Embryonic facial prominence (tissue), 1 donor: ENCODE measurements around the gene ALPL.
"Not testable (repeated sequence)": the region's sequence is repeated elsewhere in the genome, so short reads cannot be mapped to it uniquely, and the experiment has no call there.

Experiments
- DNase-seq: peaks from one replicate; pipeline ENCODE4 v3.0.0-alpha.2; 2016; ENCODE audit errors: extremely low spot score

The ALPL gene

DNA sequence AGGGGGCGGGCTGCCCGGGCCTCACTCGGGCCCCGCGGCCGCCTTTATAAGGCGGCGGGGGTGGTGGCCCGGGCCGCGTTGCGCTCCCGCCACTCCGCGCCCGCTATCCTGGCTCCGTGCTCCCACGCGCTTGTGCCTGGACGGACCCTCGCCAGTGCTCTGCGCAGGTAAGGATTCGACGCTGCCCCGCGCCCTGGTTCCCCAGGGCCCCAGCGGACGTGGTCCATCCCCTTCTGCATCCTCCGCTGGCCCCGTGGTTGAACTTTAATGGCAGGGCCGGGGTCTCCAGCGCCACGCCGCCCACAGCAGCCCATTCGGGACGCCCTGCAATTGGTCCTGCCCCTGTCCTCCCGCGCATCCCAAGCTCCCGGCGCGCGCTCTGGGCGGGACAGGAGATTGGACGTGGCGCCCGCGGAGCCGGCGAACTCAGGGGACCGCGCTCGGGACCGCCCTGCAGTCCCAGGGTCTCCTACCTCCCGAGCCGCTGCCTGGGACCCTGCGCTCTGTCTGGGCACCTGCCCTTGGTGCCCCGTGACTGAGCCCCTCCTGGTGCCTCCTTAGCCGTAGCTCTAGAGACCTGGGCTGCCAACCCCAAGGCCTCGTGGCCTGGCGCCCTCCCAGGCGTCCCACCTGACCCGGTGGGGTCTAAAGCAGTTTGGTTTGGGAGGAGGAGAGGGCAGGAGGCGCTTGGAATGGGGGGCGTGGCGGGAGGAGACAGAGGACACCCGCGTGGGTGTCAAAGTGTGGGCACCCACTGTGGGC is at the start of gene ALPL:
ALPL (plus strand) TSS at position 73 of the 762 bp plus-strand sequence. CDS start 44,659 bp downstream, outside the sequence.
- no peak for DNase-seq

DNA sequence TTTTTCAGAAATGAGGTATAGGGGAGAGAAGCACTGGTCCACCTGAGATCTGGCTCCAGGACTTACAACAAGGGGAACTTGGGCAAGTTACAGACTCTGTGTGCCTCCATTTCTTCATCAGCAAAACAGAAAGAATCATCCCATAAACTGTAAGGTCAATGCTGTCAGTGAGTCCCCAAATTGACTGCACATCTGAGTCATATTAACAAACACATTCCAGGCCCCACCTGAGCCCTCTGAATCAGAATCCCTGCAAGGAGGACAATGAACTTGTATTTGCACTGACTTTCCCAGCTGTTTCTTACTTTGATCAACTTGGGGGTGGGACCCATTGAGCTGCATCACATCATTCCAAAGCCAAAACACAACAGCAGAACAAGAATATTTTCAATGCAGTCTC is 44.1 kb upstream of the ALPL start:
- DNase-seq: not testable (repeated sequence)

DNA sequence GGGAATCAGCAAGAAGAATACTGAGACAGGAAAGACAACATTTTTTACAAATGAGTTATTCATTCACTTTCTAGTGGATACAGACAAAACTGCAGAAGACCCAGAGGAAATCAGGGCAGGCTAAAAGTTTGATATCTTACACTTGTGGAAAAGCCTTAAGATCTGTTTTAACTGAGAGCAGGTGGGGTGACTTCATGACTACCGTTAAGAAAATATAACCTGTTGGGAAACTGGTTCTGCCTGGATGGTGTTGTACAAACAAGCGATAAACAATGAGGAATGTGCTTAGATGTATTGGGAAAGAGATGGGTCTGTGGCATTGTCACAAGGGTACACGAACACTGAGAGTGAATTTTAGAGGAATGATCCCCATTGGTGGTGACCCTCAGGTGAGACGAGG is 41.3 kb upstream of the ALPL start:
- not testable (repeated sequence) for DNase-seq

DNA sequence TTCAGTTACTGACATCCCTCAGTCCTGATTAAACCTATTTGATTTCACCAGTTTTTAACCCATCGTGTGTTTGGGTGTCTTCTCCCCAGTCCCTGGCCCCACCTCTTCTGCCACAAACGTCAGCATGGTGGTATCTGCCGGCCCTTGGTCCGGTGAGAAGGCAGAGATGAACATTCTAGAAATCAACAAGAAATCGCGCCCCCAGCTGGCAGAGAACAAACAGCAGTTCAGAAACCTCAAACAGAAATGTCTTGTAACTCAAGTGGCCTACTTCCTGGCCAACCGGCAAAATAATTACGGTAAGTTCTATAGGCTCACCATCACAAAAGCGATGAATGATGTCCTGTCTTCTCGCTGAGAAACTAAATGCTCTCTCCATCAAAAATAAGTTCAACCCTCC is 40.6 kb upstream of the ALPL start:
- no peak for DNase-seq

DNA sequence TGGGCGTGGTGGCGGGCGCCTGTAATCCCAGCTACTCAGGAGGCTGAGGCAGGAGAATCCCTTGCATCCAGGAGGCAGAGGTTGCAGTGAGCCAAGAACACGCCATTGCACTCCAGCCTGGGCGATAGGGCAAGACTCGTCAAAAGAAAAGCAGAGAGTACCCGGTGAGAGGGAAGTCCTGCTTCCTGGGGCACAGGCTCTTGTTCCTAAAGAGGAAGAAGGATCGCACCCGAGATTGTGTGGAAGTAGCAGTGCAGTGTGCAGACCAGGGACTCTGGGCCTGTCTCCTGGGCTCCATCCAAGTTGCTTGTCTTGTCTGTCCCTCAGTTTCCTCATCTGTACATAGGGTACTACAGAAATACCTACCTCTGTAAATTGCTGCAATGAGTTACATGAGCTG is 39.6 kb upstream of the ALPL start:
- no peak for DNase-seq

DNA sequence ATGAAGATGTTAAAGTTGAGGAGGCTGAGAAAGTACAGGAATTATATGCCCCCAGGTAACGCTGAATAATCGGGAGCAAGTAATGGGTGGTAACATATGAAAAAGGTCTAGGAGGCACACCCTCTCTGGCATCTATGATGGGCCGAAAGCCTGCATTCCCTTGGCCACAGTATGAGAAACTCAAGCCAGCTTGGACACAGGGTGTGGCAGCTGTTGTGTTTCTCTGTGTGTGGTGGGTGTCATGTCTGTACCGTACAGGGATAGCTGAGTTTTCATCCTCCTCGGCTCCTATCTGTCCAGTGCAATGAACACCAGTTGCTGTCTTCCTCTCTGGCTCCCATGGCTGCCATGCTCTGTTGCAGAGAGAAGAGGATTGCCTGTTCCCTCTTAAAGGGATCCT is 36.4 kb upstream of the ALPL start:
- DNase-seq: no peak

DNA sequence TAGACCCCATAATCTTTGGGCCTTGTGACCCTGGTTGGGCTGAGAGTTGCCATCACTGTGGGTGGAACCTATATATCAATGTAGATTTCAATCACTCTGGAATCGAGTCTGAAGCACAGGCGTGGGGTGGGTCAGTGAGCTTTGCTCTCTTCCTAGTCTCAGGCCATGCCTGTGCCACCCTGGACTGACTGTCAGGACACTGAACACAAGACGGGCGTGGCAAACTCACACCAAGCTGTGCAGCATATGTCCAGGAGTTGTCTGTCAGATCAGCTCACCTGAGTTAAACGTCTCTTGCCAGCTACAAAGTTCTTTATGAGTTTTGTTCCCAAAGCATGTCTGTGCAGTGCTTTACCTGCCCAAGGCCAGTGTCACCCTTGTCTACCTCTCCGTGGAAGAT is 30.9 kb upstream of the ALPL start:
- no peak for DNase-seq

DNA sequence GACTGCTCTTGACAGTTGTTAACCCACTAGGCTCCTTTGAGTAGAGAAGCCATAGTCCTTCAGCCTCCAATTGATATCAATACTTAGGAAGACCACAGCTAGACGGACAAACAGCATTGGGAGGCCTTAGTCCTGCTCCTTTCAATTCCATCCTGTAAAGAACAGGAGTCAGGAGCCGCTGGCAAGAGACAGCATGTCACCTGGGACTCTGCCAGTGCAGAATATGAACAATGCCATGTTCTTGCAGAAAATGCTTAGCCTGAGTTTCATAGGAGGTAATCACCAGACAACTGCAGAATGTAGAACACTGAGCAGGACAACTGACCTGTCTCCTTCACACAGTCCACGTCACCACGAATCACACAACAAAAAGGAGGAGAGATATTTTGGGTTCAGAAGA is 25.3 kb upstream of the ALPL start:
- not testable (repeated sequence) for DNase-seq

DNA sequence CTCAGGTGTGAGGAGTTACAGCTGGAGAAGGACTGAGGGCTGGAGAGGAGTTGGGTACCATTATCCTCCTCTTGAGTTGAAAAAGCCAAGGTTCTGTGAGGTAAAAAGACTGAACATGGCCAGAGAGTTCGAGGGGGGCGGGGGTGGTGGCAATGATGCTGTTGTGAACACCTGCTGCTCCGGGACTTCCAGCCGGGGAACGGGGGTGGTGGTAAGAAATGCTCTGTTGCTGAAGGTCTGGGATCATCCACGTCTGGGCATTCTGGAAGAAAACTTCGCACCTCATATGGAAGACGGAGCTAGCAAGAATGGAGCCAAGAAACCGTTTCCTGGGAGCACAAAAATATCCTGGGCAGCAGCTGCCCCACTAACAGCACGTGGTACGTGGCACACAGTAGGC is 20.1 kb upstream of the ALPL start:
- DNase-seq: no peak

DNA sequence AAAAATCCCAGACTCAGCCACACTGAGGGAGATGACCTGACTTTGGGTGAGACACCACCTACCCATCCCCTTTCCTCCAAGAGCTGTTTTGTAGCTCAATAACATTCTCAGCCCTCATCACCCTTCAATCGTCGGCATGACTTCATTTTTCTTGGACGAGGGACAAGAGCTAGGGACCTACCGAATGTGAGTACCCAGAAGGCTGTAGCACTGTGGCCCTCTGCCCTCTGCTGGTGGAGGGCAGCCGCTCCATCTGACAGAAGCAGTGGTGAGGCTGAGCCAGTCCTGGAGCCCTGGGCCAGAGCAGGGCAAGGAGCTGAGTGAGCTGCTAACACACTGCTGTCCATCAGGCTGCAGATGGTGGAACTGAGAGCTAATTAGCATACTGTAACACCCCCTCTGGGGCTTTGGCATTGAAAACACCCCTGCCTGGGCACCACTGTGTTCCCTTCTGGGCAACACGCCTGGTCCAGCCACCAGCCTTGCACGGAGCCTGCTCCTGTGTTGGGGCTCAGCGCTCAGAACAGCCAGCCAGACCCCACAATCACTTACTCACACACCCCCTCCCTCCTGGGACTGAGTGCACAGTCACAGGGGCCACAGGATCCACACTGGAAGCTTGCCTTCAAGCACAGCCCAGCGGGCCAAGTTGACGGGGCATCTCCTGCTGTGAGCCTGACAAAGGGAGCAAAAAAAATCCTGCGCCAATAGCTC is 18.3 kb upstream of the ALPL start:
- DNase-seq: no peak

DNA sequence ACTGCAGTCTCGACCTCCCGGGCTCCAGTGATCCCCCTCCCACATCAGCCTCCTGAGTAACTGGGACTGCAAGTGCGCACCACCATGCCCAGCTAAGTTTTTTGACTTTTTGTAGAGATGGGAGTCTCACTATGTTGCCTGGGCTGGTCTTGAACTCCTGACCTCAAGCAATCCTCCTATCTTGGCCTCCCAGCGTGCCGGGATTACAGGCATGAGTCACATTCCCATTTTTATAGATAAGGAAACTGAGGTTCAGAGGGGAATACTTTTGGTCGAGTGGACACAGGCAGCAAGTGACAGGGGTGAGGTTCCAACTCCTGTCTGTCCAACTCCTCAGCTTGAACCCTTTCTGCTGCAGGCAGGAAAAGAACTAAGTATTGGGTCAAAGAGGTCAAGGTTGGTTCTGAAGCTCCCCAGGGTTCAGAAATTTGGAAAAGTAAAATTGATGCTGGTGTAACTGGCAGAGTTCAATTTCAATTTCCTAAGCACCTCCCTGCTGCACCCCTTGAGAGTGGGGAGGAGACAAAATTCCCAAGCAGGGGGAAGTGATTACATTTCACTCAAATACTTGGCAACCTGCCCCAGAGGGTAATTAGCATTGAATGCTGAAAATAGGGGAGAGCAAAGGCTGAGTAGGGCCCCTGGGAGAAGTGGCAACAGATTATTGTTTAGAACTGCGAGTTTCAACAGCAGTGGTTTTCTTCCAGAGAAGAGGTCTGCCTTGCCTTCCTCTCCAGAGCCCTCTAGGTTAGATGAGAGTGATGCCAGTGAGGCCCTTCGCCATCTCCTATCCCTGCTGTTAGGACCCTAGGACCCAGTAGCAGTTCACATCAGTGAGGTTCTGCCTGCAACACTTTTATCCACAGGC is 17.5 kb upstream of the ALPL start:
- DNase-seq: peak; percentile 50

DNA sequence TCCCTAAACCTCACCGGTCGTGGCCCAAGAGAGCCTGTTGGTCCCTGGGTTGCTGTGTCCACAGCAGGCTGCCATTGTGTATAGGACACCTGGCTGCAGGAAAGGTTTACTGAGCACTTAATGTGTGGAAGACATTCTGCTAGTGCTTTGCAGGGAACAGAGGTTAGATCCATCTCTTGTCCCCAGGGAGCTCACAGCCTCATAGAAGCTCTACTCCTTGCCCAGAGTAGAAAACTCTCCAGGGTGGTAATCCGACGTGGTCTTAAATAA is 16.9 kb upstream of the ALPL start:
- DNase-seq: no peak

DNA sequence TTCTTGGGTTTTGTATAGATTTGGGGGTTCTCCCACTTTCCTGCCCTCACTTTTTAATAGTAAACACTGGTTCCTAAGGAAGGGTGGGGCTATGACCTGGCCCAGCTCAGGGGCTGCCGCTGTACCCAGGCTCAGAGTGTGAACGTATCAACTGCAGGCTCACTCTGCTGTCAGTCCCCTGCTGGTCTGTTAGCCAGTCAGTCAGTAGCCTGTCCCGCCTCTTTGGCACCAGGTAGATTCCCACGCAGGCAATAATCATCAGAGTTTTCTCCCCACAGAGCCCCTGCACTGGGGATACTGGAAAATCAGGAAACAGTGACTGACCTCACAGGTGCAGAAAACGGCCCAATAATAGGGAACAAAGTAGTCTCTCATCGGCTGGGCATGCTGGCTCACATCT is 15.0 kb upstream of the ALPL start:
- no peak for DNase-seq

DNA sequence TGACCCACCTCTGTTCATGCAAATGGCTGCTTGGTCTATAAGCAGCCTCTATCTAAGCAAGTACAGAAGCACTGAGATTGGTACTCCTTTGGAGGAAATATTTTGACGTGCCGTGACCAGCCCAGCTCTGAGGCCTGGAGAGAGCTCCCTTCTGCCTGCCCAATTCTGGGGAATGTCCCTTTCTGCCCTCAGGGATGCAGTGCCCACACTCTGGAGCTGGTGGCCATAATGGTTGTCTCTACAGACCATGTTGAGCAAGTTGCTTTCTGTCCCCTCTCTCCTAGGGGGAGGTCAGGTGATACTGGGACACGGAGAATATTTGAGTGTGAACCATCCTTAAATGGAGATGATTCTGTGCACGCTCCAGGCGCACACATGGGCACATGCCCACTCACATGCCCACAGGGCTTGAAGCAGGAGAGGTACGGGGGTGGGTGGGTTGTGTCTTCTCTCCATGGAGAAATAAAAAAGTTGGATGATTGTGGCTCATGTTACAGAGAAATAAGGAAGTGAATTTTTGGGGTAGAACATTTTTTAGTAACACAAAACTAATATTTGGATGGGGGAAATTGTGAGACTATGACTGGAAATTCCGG is 13.9 kb upstream of the ALPL start:
- DNase-seq: no peak

DNA sequence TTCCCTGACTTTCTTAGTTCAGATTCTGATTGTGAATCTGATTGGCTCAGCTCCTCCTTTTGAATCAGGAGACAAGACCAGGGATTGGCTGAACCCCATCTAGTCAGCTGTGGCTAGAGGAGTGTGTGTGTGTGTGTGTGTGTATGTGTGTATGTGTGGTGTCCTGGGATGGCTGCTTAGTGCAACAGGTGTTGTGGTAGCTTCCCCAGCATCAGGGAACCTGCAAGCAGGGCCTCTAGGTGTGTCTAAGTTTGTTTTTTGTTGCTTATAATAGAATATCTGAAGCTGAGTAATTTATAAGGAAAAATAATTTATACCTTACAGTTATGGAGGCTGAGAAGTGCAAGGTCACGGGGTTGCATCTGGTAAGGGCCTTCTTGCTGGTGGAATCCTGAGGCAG is 13.2 kb upstream of the ALPL start:
- no peak for DNase-seq

DNA sequence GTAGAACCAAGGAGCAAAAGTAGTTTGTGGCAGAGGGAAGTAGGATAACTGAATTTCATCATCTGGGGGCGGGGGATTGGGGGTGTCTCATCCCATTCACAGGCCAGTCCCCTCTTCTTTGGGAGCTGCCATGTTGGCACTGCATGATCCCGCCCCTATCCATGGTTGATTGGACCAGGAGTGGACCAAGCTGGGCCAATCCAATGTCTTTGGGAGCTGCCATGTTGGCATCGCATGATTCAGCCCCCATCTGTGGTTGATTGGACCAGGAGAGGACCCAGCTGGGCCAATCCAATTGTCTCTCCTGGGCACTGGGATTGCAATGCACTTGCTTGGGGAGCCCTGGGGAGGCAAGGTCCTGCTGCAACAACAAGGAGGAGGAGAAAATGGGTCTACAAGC is 12.3 kb upstream of the ALPL start:
- DNase-seq: no peak

DNA sequence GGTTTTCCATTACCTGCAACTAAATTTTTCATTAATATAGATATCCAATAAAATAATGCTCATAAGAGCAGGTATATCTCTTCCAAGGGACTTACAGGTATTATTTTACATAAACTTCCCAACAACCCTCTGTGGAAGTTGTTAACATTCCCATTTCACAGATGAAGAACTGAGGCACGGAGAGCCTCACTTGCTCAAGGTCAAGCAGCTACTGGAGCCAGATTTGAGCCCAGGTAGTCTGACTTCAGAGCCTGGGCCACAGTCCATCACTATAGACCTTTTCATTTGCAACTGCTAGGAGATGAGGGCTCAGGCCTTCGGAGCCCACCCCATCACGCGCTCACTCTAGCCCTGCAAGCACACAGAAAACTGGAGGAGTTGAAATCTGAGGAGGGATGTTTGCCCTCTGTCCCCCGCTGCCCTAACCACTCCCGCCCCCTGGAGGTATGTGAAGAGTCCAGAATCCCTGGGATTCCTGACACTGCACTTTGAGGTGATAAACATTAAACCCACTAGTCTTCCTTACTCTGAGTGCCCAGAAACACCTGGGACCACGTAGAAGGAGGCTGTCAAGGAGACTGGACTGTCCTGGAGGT is 11.7 kb upstream of the ALPL start:
- DNase-seq: no peak

DNA sequence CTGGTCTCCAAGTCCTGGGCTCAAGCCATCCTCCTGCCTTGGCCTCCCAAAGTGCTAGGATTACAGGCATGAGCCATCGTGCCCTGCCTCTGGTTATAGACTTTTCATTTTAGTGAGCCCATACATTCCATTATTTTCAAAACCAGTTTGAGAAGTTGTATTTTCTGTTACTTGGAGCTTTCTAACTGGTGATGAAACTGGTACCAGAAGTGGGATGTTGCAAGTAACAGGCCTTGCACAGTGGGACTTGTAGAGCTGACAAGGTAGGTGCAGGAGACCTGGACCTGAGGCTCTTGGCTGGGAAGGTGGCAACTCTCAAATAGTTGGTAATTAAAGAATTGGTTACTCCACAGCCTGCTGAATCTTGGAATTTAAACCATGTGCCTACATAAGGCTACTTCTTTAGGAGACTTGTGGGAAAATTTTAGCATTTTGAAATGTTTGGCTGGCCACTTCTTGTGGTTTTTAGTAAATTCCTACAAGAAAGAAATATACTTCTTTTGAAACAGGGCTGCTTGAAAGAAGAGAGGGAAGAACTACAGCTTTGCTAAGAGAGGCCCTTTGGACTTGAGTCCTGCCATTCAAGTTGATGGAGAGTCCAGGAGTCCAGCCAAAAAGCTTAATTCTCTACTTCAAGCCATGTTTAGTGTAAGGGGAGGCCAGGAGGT is 9.8 kb upstream of the ALPL start:
- DNase-seq: no peak

DNA sequence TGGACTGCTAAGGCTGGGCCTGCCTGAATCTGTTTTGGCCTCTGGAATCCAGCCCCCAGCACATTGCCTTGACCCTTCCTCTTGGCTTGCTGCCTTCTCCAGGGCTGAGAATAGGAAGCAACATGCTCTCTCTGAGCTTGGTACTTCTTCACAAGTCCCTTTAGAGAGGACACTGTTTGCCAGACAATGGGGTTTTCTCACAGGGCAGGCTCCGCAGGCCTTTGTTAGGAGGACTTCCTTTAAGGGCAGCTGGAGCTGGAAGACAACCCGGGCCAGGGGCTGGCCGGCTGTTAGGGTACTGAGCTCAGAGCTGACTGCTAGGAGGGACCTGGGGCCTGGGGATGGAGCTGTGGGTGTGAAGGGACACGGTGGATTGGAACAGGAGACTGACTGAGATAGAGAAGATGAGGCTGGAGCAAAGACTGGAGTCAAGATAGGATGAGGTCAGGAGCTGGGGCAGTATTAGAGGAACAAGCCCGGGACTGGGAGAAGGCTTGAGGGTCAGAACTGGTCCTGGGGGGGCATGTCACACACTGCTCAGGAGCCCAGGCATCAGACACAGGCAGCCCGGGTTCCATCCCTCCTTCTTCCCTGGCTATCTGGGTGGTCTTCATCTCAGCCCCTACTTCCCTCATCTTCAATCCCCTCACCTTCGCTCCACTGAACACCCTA is 5.4 kb upstream of the ALPL start:
- DNase-seq: no peak

DNA sequence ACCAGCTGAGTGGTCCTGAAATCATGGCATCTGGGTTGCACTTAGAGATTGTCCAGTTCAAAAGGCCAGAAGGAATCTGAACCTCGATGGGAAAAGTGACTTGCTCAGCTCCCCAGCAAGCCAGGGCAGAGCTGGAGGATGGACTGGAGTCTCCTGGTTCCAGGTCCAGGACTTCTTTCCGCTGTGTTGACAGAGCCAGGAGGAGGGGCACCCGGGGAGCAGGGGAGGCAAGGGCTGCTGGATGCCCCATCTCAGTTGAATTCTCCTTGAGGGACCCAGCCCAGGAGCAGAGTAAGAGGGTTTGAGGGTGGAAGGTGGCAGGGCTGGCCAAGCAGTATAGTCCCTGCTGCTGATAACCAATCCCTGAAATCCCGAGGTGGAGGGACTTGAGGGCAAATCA is 2.4 kb upstream of the ALPL start:
- DNase-seq: no peak
